Right atrium auricular region (tissue), 2 donors: Measurements from ENCODE around the gene EEA1. TPM values are rescaled to one million over a fixed set of nuclear protein-coding genes. Genes with fewer than 3 reads are reported as not detected.
"Not testable (repeated sequence)": the region's sequence is repeated elsewhere in the genome, so short reads cannot be mapped to it uniquely, and the experiment has no call there.

Experiments used
- DNase-seq: peaks from one replicate; pipeline ENCODE4 v3.0.0-alpha.2; 2019; ENCODE audit warnings: low spot score
- H3K27ac ChIP-seq, 2 donors: fragments of 200-600 bp; sonication (generic); 1 replicate in 1 of 2; 2 replicates in 1 of 2; pipeline ENCODE4 v1.5.1; 2016 to 2019
- H3K27me3 ChIP-seq, 2 donors: fragments of 200-600 bp; sonication (generic); one replicate each; pipeline versions ENCODE4 v1.5.1 to v1.6.0; 2017 to 2019
- H3K36me3 ChIP-seq: fragments of 200-600 bp; sonication (generic); one replicate; pipeline ENCODE4 v1.5.1; 2016
- H3K4me1 ChIP-seq, 2 donors: fragments of 200-600 bp; sonication (generic); one replicate each; pipeline versions ENCODE4 v1.5.1 to v1.6.0; 2017 to 2019
- H3K4me3 ChIP-seq, 2 donors: fragments of 200-600 bp; sonication (generic); 1 replicate in 1 of 2; 2 replicates in 1 of 2; pipeline ENCODE4 v1.5.1; 2017 to 2019; ENCODE audit warnings: mild to moderate bottlenecking in 1 of 2, moderate library complexity in 1 of 2
- H3K9me3 ChIP-seq, 2 donors: fragments of 200-600 bp; sonication (generic); one replicate each; pipeline ENCODE4 v1.5.1; 2019
- CTCF ChIP-seq, 2 donors: fragments of 200-600 bp; sonication (generic); IDR thresholded peaks; one replicate each; pipeline ENCODE4 v1.5.1; 2019; ENCODE audit warnings: antibody characterized with exemption in 2 of 2
- total RNA-seq, 2 donors: library from RNA; depleted of rRNA; stranded (reverse); fragments of >200 nt; gene quantifications; one replicate each; pipeline ENCODE4 v1.1.0, GENCODE V29; 2016

The EEA1 gene
- total RNA-seq, 2 donors from 2014 or later: 15.3 to 16.2 TPM

- Histone ChIP-seq H3K27ac (no peak overlapping the region), H3K27me3 (no peaks in the 10 kb centered on the region), H3K4me3 (no peak overlapping the region), H3K4me1 (no peaks in the 10 kb centered on the region), H3K36me3 (peaks cover 33% of the 10 kb centered on the region), H3K9me3 (peaks cover 0 to 3% of the 10 kb centered on the region in 2 donors)
- DNase-seq: no peak
- TF ChIP-seq CTCF (IDR thresholded peaks at IDR 0.05): no peak
Measured at GRCh38 chr12:92796650-92797049, 132.4 kb downstream of the EEA1 start.

GRCh38 chr12:92794814-92795213 is 134.3 kb downstream of the EEA1 start:
- TF ChIP-seq CTCF (IDR thresholded peaks at IDR 0.05): no peak
- Histone ChIP-seq H3K27me3 (no peaks in the 10 kb centered on the region), H3K27ac (no peak overlapping the region), H3K36me3 (peaks cover 21% of the 10 kb centered on the region), H3K9me3 (peaks cover 0 to 3% of the 10 kb centered on the region in 2 donors), H3K4me1 (no peaks in the 10 kb centered on the region), H3K4me3 (no peak overlapping the region)
- no peak for DNase-seq

GRCh38 chr12:92794356-92794755 is 134.7 kb downstream of the EEA1 start:
- not testable (repeated sequence) for H3K9me3 ChIP-seq, H3K27me3 ChIP-seq, DNase-seq, H3K4me1 ChIP-seq, H3K4me3 ChIP-seq, H3K27ac ChIP-seq
- peaks cover 21% of the 10 kb centered on the region for H3K36me3 ChIP-seq

GRCh38 chr12:92786045-92786444 is 143.1 kb downstream of the EEA1 start:
- no peak overlapping the region for H3K27ac ChIP-seq
- H3K36me3 ChIP-seq: no peaks in the 10 kb centered on the region
- H3K4me1 ChIP-seq: peaks cover 0 to 12% of the 10 kb centered on the region in 2 donors
- no peak for TF ChIP-seq CTCF (IDR thresholded peaks at IDR 0.05)
- DNase-seq: no peak
- H3K27me3 ChIP-seq: no peaks in the 10 kb centered on the region
- H3K4me3 ChIP-seq: no peak overlapping the region
- no peaks in the 10 kb centered on the region for H3K9me3 ChIP-seq

GRCh38 chr12:92785563-92785950 is 143.5 kb downstream of the EEA1 start:
- no peak for DNase-seq
- Histone ChIP-seq H3K27ac (no peak overlapping the region), H3K4me3 (no peak overlapping the region), H3K36me3 (no peaks in the 10 kb centered on the region), H3K4me1 (peaks cover 0 to 12% of the 10 kb centered on the region in 2 donors), H3K27me3 (no peaks in the 10 kb centered on the region), H3K9me3 (no peaks in the 10 kb centered on the region)
- TF ChIP-seq CTCF (IDR thresholded peaks at IDR 0.05): no peak

- DNase-seq: no peak
- peaks cover 0 to 12% of the 10 kb centered on the region in 2 donors for H3K4me1 ChIP-seq
- no peak overlapping the region for H3K4me3 ChIP-seq
- H3K9me3 ChIP-seq: no peaks in the 10 kb centered on the region
- no peak overlapping the region for H3K27ac ChIP-seq
- H3K36me3 ChIP-seq: peaks cover under 1% of the 10 kb centered on the region
- peak; percentile 23 to 71 for TF ChIP-seq CTCF (IDR thresholded peaks at IDR 0.05)
- no peaks in the 10 kb centered on the region for H3K27me3 ChIP-seq
Measured at GRCh38 chr12:92784797-92785562, 144.1 kb downstream of the EEA1 start.
